Measurements from ENCODE around the gene TOR1AIP1.
"Not testable (repeated sequence)": the region's sequence is repeated elsewhere in the genome, so short reads cannot be mapped to it uniquely, and the experiment has no call there.

TOR1AIP1 gene, protein sequence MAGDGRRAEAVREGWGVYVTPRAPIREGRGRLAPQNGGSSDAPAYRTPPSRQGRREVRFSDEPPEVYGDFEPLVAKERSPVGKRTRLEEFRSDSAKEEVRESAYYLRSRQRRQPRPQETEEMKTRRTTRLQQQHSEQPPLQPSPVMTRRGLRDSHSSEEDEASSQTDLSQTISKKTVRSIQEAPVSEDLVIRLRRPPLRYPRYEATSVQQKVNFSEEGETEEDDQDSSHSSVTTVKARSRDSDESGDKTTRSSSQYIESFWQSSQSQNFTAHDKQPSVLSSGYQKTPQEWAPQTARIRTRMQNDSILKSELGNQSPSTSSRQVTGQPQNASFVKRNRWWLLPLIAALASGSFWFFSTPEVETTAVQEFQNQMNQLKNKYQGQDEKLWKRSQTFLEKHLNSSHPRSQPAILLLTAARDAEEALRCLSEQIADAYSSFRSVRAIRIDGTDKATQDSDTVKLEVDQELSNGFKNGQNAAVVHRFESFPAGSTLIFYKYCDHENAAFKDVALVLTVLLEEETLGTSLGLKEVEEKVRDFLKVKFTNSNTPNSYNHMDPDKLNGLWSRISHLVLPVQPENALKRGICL

GRCh38 chr1:179882253-179883039, at the start of gene TOR1AIP1:
Gene TOR1AIP1, plus strand, starts transcription at chr1:179882285. Its CDS starts 218 bp downstream, at chr1:179882503.
- DNase-seq: peak; percentile 93 to 98

DNA sequence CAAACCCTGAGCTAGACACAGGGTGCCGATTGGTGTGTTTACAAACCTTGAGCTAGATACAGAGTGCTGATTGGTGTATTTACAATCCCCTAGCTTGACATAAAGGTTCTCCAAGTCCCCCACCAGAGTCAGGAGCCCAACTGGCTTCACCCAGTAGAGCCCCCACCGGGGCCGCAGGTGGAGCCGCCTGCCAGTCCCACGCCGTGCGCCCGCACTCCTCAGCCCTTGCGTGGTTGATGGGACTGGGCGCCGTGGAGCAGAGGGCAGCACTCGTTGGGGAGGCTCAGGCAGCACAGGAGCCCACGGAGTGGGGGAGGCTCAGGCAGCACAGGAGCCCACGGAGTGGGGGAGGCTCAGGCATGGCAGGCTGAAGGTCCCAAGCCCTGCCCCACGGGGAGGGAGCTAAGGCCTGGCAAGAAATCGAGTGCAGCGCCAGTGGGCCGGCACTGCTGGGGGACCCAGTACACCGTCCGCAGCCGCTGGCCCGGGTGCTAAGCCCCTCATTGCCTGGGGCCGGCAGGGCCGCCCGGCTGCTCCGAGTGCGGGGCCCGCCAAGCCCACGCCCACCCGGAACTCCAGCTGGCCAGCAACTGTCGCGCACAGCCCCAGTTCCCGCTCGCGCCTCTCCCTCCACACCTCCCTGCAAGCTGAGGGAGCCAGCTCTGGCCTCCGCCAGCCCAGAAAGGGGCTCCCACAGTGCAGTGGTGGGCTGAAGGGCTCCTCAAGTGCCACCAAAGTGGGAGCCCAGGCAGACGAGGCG, 45.2 kb upstream of the TOR1AIP1 start:
- DNase-seq: not testable (repeated sequence)

DNA sequence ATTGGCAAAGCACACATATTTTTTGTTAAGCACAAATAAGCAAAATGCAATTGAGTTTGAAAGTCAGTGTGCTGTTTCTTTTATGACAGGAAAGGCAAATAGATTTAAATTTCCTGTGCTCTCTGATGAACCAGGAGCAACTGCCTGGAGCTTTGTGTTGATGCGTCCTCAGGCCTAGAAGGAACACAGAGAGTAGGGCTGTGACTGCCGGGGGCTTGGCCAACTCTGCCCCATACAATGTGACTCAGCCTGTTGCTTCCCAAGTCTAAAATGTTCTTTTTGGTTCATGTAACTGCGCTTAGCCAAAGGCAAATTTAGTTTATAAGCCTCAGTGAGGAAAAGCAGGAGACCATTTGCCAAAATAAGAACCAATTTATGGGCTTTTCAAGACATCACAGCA, 42.0 kb upstream of the TOR1AIP1 start:
- DNase-seq: no peak

GRCh38 chr1:179848233-179848632, 33.9 kb upstream of the TOR1AIP1 start:
- no peak for DNase-seq

DNA sequence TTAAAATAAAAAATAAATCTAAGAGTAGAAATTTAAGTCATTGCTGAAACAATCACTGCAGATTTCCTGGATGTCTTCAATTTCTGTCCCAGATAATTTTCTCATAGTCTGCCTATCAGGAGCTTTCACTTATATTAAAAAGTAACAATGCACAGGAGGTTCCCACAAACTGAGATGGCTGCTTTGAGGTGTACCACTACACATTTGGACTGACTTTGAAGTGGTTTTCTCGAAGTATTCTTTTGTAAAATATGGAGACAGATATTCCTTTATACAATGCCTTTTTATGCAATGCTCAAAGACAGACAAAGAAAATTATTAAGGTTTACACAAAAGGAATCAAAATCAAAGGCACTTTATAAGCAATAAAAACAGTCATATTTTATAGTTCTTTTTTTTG, 29.0 kb upstream of the TOR1AIP1 start:
- no peak for DNase-seq

GRCh38 chr1:179855831-179856230, 26.3 kb upstream of the TOR1AIP1 start:
- DNase-seq: not testable (repeated sequence)

DNA sequence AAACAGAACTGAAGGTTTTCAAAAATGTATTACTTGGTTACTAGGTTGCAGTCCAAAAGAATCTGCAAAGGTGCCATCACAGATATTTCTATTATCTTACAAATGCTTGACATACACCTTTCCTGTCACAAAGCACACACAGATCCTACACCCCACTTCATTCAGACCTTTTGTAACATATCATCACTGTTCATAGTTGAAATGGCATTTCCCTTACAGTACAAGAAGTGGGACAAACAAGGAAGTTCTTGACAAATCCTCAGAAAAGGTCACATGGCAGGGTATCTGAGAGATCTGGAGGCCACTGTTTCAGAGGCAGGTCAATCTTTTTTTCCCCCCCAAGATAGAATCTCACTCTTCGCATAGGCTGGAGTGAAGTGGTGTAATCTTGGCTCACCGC, 25.8 kb upstream of the TOR1AIP1 start:
- no peak for DNase-seq

DNA sequence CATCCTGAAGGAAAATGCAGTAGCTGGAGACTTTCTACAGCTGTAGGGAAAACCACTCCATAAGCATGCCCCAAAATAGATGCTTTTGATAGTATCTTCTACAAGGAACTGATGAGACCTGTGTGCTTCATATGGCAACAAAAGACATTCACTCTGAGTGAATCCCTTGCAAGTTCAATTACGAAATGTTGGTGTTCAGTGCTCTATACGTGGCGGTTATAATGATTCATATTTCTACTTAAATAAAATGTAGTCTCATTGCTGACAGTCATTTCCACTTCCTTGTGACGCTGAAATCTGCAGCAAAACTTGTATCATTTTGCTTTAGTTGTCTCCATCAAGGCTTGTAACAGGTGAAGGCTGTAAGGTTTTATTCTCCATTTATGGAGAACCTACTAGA, 25.1 kb upstream of the TOR1AIP1 start:
- DNase-seq: no peak

GRCh38 chr1:179860652-179861051, 21.4 kb upstream of the TOR1AIP1 start:
- no peak for DNase-seq

GRCh38 chr1:179865377-179865776, 16.7 kb upstream of the TOR1AIP1 start:
- no peak for DNase-seq

GRCh38 chr1:179866616-179867015, 15.5 kb upstream of the TOR1AIP1 start:
- DNase-seq: no peak

- DNase-seq: peak; percentile 50 to 66
These were observed 14.4 kb upstream of the TOR1AIP1 start for GRCh38 chr1:179867493-179868330.

DNA sequence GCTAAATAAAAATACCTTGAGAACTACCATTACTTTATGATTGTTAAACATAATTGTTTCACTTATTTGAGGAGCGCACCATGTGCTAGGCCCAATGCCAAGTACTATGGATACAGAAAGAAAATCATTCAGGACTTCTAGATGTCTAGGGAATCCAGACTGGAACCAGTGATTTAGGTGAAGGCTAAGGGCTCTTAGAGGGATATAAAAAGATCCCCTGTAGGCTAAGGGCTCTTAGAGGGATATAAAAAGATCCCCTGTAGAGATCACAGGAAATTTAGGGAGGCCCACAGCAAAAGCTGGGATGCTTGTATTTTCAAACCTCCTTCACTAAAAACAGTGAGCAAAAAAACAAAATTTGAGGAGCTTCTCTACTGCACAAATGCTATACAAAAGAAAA, 11.2 kb upstream of the TOR1AIP1 start:
- DNase-seq: peak in 1 of 2 experiments; percentile 2

DNA sequence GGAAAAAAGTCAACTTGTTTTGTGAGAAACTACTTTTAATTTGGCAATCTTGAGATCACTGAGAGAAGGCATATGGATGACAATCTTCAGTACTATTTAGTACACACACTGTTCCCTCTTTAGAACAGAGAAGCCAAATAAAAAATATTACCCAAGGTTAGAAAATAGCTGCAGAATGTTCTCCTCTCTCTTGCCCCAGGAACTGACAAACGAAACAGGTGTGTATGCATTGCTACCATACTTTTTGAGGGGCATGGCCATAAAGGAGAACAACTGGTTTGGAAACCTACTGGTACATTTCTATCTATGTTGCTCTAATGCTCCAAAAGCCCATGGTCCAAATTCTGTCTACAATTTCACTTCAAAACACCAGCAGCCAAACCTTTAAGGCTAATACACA, 10.1 kb upstream of the TOR1AIP1 start:
- no peak for DNase-seq

DNA sequence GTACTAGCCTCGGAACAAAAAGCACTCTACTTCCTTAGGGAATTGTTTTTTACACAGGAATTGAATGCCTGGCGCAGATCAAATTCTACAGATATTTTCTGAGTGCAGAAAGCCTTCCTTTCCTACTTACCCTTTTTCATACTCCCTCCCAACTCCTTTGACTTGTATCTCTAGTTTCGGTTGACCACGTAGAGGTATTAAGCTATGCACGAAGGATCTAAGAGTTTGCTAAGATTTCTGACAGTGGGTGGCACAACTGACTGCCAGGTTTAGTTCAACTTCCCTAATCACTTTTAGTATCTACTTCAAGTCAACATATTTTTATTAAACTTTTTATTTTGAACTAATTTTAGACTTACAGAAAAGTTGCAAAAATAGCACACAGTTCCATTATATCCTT, 9.5 kb upstream of the TOR1AIP1 start:
- DNase-seq: no peak

DNA sequence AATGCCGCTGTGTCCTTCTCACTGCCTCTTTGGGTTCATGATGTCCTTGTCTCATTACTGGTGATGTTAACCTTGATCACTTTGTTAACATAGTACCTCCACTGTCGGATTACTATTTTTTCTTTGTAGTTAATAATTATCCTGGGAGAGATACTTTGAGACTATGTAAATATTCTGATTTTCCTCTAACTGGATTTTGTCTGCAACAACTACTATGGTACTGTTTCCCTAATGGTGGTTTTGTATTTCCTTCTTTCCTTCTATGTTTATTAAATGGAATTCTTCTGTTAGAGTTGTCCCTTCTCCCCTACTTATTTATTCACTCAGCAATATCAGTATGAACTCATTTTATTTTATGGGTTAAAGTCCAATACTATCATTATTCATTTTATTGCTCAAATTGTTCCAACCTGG, 8.6 kb upstream of the TOR1AIP1 start:
- DNase-seq: no peak

DNA sequence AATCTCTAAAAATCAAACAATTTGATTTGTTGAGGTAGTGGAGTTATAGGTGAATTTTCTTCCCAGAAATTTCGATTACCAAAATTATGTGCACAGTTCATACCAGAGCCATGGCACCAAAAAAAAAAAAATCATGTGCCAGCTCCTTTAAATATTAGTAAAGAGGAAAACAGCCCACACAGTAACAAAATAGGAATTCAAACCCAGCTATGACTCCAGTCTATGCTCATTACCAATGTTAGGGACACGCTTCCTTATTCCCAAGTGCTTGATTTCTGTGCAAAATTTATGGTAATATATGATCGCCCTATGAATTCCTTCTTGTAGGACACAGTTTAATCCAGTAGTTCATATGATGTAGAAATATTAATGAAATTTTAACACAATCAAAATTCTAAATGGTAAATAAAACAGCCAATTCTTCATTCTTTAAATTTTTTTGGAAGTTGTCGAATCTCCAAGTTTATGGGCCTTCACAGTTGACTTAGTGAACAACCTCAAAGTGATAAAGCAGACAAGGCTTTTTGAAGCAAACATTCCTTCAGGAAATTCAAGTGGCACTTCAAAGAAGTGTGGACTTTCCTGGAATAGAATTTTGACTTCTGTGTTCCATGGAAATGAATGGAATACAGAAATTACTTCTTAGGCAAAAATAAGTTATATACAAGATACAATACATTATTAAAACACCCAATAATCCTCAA, 6.3 kb upstream of the TOR1AIP1 start:
- no peak for DNase-seq

DNA sequence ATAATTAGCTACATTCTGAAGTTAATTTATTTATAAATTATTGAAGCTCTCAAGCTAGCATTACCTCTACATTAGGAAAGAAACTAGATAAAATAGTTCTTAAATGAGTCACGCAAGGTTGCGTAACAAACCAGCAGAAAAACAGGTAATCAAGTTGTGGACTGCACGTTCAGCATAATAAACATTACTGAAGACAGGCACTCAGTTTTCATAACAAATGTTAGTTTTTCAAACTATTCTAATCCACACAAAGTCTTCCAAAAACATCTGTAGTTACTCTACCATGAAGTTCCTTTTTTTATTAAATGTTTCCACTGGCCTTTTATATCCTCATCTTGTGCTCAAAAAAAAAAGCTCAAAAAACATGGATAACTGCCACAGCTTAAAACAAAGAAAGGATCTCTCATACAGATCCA, 5.8 kb upstream of the TOR1AIP1 start:
- no peak for DNase-seq

DNA sequence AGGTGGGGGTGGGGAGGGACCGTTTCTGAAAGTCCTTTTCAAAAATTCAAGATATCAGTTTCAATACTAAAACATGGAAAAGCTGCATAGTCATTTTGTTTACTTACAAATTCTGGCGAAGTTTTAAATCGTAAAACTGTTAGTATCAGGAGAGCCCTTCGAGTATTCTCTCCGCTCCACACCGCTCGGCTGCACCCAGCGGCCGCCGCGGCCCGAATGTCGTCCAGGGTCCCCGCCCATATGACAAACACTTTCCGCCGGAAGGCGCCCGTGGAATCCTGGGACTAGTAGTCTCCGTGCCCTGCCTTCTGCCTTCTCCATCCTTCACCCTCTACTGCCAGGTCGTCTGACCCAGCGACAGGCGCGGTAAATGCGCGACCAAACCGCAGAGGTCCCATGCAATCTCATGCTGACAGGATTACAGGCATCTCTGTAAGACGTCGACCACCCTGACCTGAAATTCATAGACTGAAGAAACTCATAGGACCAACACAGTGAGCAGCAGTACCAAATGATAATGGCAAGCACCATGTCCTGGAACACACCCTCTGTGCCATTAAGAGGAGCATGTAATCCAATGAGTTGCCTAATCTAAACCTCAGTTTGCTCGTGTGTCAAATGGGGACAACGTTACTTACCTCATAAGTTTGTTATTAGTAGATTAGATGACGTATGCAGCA, 4.4 kb upstream of the TOR1AIP1 start, which contains the start of gene TOR1AIP2:
Gene TOR1AIP2 (minus strand): TSS at position 218 of the 680 bp plus-strand sequence. CDS start 25,138 bp downstream, outside the sequence.
- DNase-seq: peak; percentile 53 to 82

GRCh38 chr1:179879797-179880196, 2.3 kb upstream of the TOR1AIP1 start:
- DNase-seq: no peak
